Measurements from ENCODE around the gene SERPINB11. TPM values are rescaled to one million over a fixed set of nuclear protein-coding genes. Genes with fewer than 3 reads are reported as not detected.

The SERPINB11 gene
- total RNA-seq, 2 experiments from 2014 or later = not detected

DNA sequence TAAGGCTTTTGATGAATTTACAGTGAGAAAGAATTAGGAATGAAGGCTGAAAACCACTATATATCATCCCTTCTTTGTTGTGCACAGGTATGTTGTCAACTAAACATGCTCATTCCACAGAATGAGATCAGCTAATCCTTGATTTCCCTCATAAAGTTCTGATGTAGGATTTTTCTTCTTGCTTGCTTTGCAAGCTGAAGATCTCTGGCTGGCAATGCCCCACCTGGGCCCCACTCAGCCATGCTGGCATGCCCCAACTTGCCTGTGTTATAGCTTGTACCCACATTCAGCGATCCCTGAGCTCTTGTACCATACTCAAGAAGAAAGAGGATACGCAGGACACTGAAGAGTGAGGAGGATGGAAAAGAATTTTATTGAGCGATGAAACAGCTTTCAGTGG is 18.0 kb upstream of the SERPINB11 start:
- POLR2A ChIA-PET = no interaction called here
- CTCF ChIA-PET = no interaction called here
- ATAC-seq (ENCODE audit: poor library complexity) (no peak), DNase-seq (no peak)
- no peak overlapping the region for H3K4me3 Mint-ChIP-seq
- H3K9me3 Mint-ChIP-seq = no peaks in the 10 kb centered on the region
- TF ChIP-seq, protein P1, sequence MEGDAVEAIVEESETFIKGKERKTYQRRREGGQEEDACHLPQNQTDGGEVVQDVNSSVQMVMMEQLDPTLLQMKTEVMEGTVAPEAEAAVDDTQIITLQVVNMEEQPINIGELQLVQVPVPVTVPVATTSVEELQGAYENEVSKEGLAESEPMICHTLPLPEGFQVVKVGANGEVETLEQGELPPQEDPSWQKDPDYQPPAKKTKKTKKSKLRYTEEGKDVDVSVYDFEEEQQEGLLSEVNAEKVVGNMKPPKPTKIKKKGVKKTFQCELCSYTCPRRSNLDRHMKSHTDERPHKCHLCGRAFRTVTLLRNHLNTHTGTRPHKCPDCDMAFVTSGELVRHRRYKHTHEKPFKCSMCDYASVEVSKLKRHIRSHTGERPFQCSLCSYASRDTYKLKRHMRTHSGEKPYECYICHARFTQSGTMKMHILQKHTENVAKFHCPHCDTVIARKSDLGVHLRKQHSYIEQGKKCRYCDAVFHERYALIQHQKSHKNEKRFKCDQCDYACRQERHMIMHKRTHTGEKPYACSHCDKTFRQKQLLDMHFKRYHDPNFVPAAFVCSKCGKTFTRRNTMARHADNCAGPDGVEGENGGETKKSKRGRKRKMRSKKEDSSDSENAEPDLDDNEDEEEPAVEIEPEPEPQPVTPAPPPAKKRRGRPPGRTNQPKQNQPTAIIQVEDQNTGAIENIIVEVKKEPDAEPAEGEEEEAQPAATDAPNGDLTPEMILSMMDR (IDR thresholded peaks at IDR 0.05) = no peak
- peaks cover 13% of the 10 kb centered on the region for H3K27me3 Mint-ChIP-seq
- H3K27ac Mint-ChIP-seq = no peak overlapping the region
- no peak overlapping the region for H3K4me3 ChIP-seq (ENCODE audit: low read length)
- intact Hi-C loops (cut with DNase I, micrococcal nuclease) = no loop called here
- no peaks in the 10 kb centered on the region for H3K36me3 ChIP-seq (ENCODE audit: insufficient read depth, low read length)
- no peaks in the 10 kb centered on the region for H3K4me1 ChIP-seq (ENCODE audit: insufficient read depth, low read length)
- peaks cover 0 to 12% of the 10 kb centered on the region in 2 experiments for H3K9me3 ChIP-seq (ENCODE audit: control insufficient read depth in 1 of 2, insufficient read depth in 1 of 2, low read length in 2 of 2)
- no peak overlapping the region for H3K27ac ChIP-seq (ENCODE audit: low read depth in 1 of 2, low read length in 2 of 2)
- H3K36me3 Mint-ChIP-seq (ENCODE audit: low read depth) = no peaks in the 10 kb centered on the region
- no peaks in the 10 kb centered on the region for H3K4me1 Mint-ChIP-seq (ENCODE audit: low read depth)
- peaks cover 0 to 3% of the 10 kb centered on the region in 2 experiments for H3K27me3 ChIP-seq (ENCODE audit: control insufficient read depth in 1 of 2, insufficient read depth in 2 of 2, low read length in 2 of 2)

DNA sequence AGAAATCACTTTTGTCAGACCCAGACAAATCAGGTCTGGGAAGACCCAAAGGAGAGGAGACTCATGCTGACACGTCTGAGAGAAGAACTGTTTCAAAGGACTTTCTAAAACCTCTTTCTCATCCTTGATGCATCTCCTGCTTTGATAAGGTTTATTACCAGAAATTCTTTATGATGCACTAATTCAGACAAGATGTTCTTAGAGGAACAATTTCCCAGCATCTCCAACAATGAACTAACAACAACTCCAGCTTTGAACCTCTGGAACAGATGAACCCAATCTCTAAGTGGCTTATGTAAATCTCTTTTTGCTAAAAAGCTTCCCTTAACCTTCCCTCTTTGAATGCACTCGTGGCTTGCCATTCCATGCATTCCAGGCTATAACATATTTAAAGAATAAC is 15.9 kb upstream of the SERPINB11 start:
- Mint-ChIP-seq H3K9me3 (peaks cover 2% of the 10 kb centered on the region), H3K36me3 (ENCODE audit: low read depth) (no peaks in the 10 kb centered on the region), H3K4me1 (ENCODE audit: low read depth) (no peaks in the 10 kb centered on the region), H3K27ac (no peak overlapping the region), H3K27me3 (peaks cover 13% of the 10 kb centered on the region), H3K4me3 (no peak overlapping the region)
- no peak overlapping the region for H3K4me3 ChIP-seq (ENCODE audit: low read length)
- H3K4me1 ChIP-seq (ENCODE audit: insufficient read depth, low read length) = no peaks in the 10 kb centered on the region
- peaks cover 0 to 12% of the 10 kb centered on the region in 2 experiments for H3K9me3 ChIP-seq (ENCODE audit: control insufficient read depth in 1 of 2, insufficient read depth in 1 of 2, low read length in 2 of 2)
- DNase-seq (no peak), ATAC-seq (ENCODE audit: poor library complexity) (no peak)
- peaks cover 0 to 3% of the 10 kb centered on the region in 2 experiments for H3K27me3 ChIP-seq (ENCODE audit: control insufficient read depth in 1 of 2, insufficient read depth in 2 of 2, low read length in 2 of 2)
- H3K36me3 ChIP-seq (ENCODE audit: insufficient read depth, low read length) = no peaks in the 10 kb centered on the region
- no peak overlapping the region for H3K27ac ChIP-seq (ENCODE audit: low read depth in 1 of 2, low read length in 2 of 2)
- TF ChIP-seq, protein P1 (IDR thresholded peaks at IDR 0.05) = no peak
- POLR2A ChIA-PET = no interaction called here
- intact Hi-C loops (cut with DNase I, micrococcal nuclease) = no loop called here
- CTCF ChIA-PET = no interaction called here

DNA sequence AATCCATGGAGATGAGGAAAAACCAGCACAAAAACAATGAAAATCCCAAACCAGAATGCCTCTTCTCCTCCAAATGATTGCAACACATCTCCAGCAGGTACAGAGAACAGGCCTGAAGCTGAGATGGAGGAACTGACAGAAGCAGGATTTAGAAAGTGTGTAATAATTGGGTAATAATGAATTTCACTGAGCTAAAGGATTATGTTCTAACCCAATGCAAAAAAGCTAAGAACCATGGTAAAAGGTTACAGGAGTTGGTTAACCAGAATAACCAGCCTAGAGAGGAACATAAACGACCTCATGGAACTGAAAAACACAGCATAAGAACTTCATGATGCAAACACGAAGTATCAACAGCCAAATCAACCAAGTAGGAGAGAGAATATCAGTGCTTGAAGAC is 13.7 kb upstream of the SERPINB11 start:
- Histone ChIP-seq H3K4me3 (ENCODE audit: low read length) (no peak overlapping the region), H3K36me3 (ENCODE audit: insufficient read depth, low read length) (no peaks in the 10 kb centered on the region), H3K4me1 (ENCODE audit: insufficient read depth, low read length) (no peaks in the 10 kb centered on the region), H3K27ac (ENCODE audit: low read depth in 1 of 2, low read length in 2 of 2) (no peak overlapping the region), H3K27me3 (ENCODE audit: control insufficient read depth in 1 of 2, insufficient read depth in 2 of 2, low read length in 2 of 2) (peaks cover 0 to 3% of the 10 kb centered on the region in 2 experiments), H3K9me3 (ENCODE audit: control insufficient read depth in 1 of 2, insufficient read depth in 1 of 2, low read length in 2 of 2) (peaks cover 0 to 12% of the 10 kb centered on the region in 2 experiments)
- TF ChIP-seq, protein P1 (IDR thresholded peaks at IDR 0.05) = no peak
- Mint-ChIP-seq H3K36me3 (ENCODE audit: low read depth) (no peaks in the 10 kb centered on the region), H3K27ac (no peak overlapping the region), H3K9me3 (peaks cover 8% of the 10 kb centered on the region), H3K27me3 (peaks cover 10% of the 10 kb centered on the region), H3K4me1 (ENCODE audit: low read depth) (no peaks in the 10 kb centered on the region), H3K4me3 (no peak overlapping the region)
- intact Hi-C loops (cut with DNase I, micrococcal nuclease) = no loop called here
- ATAC-seq (ENCODE audit: poor library complexity) = no peak
- ChIA-PET POLR2A (no interaction called here), CTCF (no interaction called here)
- no peak for DNase-seq

Measured in CD4-positive, alpha-beta T cell (primary cell).